VCaP (cell line): ENCODE data around the gene PPCS.

Source experiments
- H3K27ac ChIP-seq: fragments of 450-650 bp; 2 replicates; pipeline ENCODE4 v1.5.1; 2017
- TF ChIP-seq, protein P1 (sequence below): fragments of 450-650 bp; conservative IDR thresholded peaks from 2 replicates; pipeline ENCODE4 v1.5.1; 2017; ENCODE audit warnings: mild to moderate bottlenecking, moderate library complexity

The PPCS gene

DNA sequence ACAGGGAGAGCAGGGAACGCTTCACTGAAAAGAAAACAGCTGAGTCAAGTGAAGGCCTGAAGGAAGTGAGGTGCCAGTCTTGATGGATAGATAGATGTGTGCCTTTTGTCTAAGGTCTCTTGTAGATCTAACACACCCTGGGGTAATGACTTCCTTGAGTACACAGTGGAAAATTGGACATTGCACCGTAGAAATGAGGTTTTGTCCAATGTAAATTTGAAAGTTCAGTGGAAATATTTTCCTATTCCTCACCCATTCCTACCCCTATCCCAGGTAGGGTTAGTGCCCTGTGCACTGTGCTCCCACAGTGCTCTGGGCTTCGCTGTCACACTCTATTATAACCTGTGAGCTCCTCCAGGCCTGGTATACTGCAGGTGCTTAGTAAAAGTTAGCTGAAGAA lies 24.8 kb upstream of the PPCS start:
- H3K27ac ChIP-seq: no peak overlapping the region
- TF ChIP-seq, protein P1, sequence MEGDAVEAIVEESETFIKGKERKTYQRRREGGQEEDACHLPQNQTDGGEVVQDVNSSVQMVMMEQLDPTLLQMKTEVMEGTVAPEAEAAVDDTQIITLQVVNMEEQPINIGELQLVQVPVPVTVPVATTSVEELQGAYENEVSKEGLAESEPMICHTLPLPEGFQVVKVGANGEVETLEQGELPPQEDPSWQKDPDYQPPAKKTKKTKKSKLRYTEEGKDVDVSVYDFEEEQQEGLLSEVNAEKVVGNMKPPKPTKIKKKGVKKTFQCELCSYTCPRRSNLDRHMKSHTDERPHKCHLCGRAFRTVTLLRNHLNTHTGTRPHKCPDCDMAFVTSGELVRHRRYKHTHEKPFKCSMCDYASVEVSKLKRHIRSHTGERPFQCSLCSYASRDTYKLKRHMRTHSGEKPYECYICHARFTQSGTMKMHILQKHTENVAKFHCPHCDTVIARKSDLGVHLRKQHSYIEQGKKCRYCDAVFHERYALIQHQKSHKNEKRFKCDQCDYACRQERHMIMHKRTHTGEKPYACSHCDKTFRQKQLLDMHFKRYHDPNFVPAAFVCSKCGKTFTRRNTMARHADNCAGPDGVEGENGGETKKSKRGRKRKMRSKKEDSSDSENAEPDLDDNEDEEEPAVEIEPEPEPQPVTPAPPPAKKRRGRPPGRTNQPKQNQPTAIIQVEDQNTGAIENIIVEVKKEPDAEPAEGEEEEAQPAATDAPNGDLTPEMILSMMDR: no peak

DNA sequence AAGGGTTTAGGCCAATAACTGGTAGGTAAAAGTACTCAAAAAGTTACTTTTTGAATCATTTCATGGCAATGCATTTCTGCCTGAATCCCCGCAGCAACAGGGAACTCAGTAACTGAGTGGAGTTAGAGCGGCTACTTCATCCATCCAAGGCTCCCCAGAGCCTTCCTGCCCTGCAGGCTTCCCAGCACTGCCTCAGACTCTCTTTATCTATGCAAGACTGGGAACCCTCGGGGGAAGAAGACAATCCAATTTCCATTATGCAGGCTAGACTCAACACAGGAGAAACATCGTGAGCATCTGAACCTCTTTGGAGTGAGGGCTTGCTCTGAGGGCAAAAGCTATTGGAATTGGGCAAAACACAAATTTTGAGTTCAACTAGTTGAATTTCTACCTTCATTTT lies 23.6 kb upstream of the PPCS start:
- H3K27ac ChIP-seq: no peak overlapping the region

DNA sequence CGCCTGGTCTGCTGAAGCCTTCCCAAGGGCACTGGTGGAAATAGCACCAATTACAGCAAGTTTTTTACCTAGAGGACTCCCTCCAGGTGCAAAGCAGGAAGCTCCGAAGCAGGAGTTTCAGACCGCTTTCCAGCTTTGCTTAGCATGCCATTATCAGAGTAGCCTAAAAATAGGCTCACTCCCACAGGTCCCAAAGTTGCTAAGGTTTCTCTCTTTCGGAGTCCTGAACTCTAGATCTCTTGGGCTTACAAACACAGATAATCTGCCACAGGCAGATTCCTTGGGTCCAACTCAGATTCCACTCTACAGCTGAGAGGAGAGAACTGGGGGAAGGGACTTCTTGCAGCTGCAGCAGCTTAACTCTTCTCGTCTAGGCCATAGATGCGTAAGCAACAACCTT lies 23.0 kb upstream of the PPCS start:
- H3K27ac ChIP-seq: no peak overlapping the region
- TF ChIP-seq, protein P1: no peak

More for the DNA sequence above, 23.6 kb upstream of the PPCS start:
- TF ChIP-seq, protein P1: no peak

DNA sequence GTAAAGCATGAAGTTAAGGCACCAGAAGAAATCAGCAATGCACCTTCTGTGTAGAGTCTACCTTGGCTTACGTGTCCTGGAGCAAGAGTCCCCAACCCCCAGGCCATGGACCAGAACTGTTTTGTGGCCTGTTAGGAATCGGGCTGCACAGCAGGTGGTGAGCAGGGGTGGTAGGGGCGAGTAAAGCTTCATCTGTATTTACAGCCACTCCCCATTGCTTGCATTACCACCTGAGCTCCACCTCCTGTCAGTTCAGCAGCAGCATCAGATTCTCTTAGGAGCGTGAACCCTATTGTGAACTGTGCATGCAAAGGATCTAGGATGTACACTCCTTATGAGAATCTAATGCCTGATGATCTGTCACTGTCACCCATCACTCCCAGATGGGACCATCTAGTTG lies 22.0 kb upstream of the PPCS start:
- H3K27ac ChIP-seq: no peak overlapping the region
- TF ChIP-seq, protein P1: no peak

DNA sequence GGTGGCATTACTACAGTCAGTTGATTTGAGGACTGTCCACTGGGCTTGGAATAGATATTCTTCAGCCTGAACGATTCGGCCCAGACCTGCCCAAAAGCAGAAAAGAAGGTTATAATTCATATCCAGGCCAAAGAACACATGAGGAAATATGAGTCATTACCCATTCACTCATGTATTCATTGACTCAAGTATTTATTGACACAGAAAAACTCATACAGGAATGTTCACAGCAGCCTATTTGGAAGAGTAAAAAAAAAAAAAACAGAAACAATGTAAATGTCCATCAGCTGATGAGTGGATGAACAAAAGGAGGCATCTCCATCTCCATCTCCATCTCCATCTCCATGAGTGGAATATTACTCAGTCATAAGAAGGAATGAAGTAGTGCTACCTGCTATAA lies 16.4 kb upstream of the PPCS start:
- TF ChIP-seq, protein P1: no peak
- H3K27ac ChIP-seq: no peak overlapping the region

DNA sequence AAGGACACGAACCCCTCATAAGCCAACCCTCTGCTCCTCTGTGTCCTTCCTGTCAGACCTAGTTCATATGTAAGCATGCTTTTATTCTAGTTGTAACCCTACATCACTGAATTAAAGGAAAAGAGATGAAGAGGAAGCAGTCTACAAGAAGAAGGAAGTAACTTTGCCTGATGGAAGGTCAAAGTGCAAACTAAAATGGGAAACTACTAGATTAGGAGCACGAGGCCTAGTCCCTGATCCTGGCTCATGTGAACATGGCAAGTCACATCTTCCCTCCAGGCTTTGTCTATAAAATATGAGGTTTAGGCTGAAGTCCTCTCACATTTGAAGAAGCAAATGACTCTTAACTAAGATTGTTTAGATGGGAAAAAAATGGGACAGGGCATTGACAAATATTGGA lies 13.7 kb upstream of the PPCS start:
- H3K27ac ChIP-seq: no peak overlapping the region
- TF ChIP-seq, protein P1: no peak

DNA sequence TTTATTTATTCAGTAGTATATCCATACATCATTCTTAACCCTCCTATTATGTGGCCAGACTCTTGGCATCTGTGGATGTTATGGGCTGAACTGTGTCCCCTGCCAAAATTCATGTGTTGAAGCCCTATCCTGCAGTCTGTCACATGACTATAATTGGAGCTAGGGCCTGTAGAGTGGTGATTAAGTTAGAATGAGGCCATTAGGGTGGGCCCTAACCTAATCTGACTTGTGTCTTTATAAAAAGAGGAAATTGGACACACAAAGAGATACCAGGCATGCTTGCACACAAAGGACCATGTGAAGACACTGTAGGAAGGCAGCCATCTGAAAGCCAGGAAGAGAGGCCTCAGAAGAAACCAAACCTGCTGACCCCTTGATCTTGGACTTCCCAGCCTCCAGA lies 7.1 kb upstream of the PPCS start:
- TF ChIP-seq, protein P1: no peak
- H3K27ac ChIP-seq: no peak overlapping the region

DNA sequence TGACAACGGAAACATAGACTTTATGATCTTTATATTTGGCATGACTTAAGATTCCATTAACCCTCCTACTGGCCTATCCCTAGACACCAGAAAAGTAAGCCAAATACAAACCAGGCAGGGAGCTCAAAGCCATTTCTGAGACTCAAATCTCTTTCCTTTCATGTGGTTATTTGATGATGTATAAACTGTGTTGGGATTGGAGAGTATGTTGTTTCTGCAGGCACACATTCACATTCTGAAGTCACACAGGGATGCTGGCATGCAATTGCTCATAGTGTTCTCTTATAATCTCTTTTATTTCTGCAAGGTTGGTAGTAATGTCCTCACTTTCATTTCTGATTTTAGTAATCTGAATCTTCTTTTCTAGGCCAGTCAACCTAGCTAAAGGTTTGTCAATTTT lies 6.3 kb upstream of the PPCS start:
- no peak overlapping the region for H3K27ac ChIP-seq
- TF ChIP-seq, protein P1: no peak
